Measurements from ENCODE around the gene KCTD2. TPM values are rescaled to one million over a fixed set of nuclear protein-coding genes. Genes with fewer than 3 reads are reported as not detected.

KCTD2 gene
- total and polyA plus RNA-seq, 8 donors: 20.6 to 32.0 (median 27.0) TPM

DNA sequence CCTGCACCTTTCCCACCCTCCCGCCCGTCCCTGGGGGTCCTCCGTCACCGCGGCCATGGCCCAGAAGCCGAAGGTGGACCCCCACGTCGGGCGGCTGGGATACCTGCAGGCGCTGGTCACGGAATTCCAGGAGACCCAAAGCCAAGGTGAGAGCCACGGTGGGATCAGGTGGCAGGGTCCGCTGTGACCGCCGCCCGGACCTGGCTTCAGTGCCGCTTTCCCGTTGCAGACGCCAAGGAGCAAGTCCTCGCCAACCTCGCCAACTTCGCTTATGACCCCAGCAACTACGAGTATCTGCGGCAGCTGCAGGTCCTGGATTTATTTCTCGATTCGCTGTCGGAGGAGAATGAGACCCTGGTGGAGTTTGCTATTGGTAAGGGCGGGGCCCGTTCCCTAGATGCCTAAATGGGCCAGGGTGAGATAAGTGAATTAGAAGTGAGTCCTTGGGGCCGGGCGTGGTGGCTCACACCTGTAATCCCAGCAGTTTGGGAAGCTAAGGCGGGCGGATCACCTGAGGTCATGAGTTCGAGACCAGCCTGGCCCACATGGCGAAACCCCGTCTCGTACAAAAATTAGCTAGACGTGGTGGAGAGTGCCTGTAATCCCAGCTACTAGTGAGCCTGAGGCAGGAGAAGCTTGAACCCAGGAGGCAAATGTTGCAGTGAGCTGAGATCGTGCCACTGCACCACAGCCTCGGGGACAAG, 63.4 kb downstream of the KCTD2 start:
- peak overlapping the region; percentile 81 to 87 for H3K4me3 ChIP-seq
- peak; percentile 2 for ATAC-seq
- DNase-seq: no peak
- intact Hi-C loops (cut with DNase I): loop anchor here in 1 of 2 donors (10.0 kb wide), 2 partner anchors 64 to 94 kb away; partner anchors contain the start of gene NUP85
- H3K27me3 ChIP-seq: no peaks in the 10 kb centered on the region
- no peaks in the 10 kb centered on the region for H3K9me3 ChIP-seq
- TF ChIP-seq, protein P1, sequence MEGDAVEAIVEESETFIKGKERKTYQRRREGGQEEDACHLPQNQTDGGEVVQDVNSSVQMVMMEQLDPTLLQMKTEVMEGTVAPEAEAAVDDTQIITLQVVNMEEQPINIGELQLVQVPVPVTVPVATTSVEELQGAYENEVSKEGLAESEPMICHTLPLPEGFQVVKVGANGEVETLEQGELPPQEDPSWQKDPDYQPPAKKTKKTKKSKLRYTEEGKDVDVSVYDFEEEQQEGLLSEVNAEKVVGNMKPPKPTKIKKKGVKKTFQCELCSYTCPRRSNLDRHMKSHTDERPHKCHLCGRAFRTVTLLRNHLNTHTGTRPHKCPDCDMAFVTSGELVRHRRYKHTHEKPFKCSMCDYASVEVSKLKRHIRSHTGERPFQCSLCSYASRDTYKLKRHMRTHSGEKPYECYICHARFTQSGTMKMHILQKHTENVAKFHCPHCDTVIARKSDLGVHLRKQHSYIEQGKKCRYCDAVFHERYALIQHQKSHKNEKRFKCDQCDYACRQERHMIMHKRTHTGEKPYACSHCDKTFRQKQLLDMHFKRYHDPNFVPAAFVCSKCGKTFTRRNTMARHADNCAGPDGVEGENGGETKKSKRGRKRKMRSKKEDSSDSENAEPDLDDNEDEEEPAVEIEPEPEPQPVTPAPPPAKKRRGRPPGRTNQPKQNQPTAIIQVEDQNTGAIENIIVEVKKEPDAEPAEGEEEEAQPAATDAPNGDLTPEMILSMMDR (IDR thresholded peaks at IDR 0.05): no peak
- peaks cover 22 to 66% of the 10 kb centered on the region in 2 donors for H3K4me1 ChIP-seq
- H3K36me3 ChIP-seq: peaks cover 0 to 5% of the 10 kb centered on the region in 2 donors
- peak overlapping the region; percentile 69 to 84 for H3K27ac ChIP-seq

DNA sequence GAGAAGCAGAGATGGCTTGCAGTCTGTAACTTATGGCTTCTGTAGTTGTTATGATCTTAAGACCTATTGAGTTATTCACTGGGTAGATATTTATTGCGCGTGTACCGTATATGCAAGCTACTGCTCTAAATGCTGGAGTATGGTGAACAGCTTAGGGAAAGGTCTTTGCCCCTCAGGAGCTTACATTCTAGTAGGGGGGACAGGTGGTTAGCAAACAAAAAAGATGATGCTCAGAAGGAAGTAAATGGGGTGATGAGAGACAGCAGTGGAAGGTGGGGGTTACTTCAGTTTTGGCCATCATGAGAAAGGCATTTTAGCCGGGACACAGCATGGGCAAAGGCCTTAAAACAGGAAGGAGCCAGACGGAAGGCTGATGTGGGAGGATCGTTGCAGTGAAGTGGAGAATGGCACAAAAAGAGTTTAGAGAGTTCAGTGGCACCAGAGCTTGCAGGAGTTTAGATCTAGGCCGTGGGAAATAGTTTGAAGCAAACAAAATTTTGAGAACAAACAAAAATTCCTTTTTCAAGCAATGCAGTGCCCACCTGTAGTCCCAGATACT, 64.8 kb downstream of the KCTD2 start:
- TF ChIP-seq, protein P1 (IDR thresholded peaks at IDR 0.05): no peak
- H3K27me3 ChIP-seq: no peaks in the 10 kb centered on the region
- H3K4me3 ChIP-seq: peak overlapping the region in 1 of 2 donors; percentile 81
- ATAC-seq (no peak), DNase-seq (no peak)
- H3K27ac ChIP-seq: peak overlapping the region in 1 of 2 donors; percentile 28
- H3K36me3 ChIP-seq: peaks cover 0 to 14% of the 10 kb centered on the region in 2 donors
- H3K4me1 ChIP-seq: peaks cover 22 to 71% of the 10 kb centered on the region in 2 donors
- H3K9me3 ChIP-seq: no peaks in the 10 kb centered on the region
- intact Hi-C loops (cut with DNase I): loop anchor here in 1 of 2 donors (10.0 kb wide), 2 partner anchors 63 to 93 kb away; partner anchors contain the start of gene NUP85

DNA sequence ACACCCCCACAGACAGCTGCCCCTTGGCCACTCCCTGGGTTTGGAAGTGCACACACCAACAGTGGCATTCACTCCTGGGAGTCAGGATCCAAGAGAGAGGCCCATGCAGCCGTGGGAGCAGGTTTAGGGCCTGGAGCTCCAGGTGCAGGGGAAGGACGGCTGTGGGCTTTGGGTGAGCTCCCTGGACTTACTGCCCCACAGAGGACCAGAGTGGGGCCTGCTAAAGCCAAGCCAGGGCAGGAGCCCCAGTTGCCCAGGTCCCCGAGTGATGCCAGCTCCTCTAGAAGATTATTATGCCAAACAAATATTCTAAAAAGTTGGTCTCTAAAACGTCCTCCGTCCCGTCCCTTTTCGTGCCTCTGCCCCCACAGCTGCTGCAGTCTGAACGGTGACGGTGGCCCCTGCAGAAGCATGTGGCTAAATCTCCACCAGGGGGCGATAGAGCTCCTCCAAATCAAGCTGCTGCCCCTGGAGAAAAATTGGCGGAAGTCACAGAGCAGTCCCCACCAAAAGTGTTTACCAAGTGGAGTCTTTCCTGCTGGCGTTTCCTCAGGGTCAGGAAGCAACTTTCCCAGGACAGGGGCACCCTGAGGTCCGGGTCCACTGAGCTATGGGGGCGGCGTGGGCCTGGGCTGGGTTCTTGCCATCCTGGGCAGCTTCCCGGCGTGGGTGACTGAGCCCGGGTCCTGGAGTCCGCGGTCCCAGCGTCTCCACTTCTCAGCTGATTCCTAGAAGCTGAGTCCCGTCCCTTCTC, 67.0 kb downstream of the KCTD2 start:
- H3K27ac ChIP-seq: peak overlapping the region; percentile 88 to 91
- peaks cover 20 to 67% of the 10 kb centered on the region in 2 donors for H3K4me1 ChIP-seq
- TF ChIP-seq, protein P1 (IDR thresholded peaks at IDR 0.05): peak; percentile 88 to 98
- H3K36me3 ChIP-seq: peaks cover 0 to 21% of the 10 kb centered on the region in 2 donors
- no peaks in the 10 kb centered on the region for H3K9me3 ChIP-seq
- intact Hi-C loops (cut with DNase I): loop anchor here in 1 of 2 donors (10.0 kb wide), 2 partner anchors 61 to 91 kb away; partner anchors contain the start of gene NUP85
- no peaks in the 10 kb centered on the region for H3K27me3 ChIP-seq
- DNase-seq (peak; percentile 87 to 96 (median 92)), ATAC-seq (peak; percentile 82)
- peak overlapping the region; percentile 36 to 50 for H3K4me3 ChIP-seq

- peaks cover 17 to 61% of the 10 kb centered on the region in 2 donors for H3K4me1 ChIP-seq
- H3K27ac ChIP-seq: peak overlapping the region; percentile 88 to 91
- ATAC-seq (no peak), DNase-seq (no peak)
- peaks cover 0 to 22% of the 10 kb centered on the region in 2 donors for H3K36me3 ChIP-seq
- TF ChIP-seq, protein P1 (IDR thresholded peaks at IDR 0.05): no peak
- intact Hi-C loops (cut with DNase I): loop anchor here in 1 of 2 donors (10.0 kb wide), 2 partner anchors 60 to 90 kb away; partner anchors contain the start of gene NUP85
- H3K9me3 ChIP-seq: no peaks in the 10 kb centered on the region
- H3K27me3 ChIP-seq: no peaks in the 10 kb centered on the region
- peak overlapping the region; percentile 36 to 50 for H3K4me3 ChIP-seq
These were observed 67.7 kb downstream of the KCTD2 start for GRCh38 chr17:75114552-75115314.

Other genes starting within 250 kb of the KCTD2 start
- gene GRIN2C, start 187.3 kb upstream of the KCTD2 start, total RNA-seq: under 1 TPM in 1 of 2 donors, not detected in 1; 0.26 TPM
- gene GRIN2C, start 187.3 kb upstream of the KCTD2 start, polyA plus RNA-seq (ENCODE audit: insufficient read length in 6 of 6): under 1 TPM; 0.15 to 0.43 (median 0.26) TPM
- gene FDXR, start 174.2 kb upstream of the KCTD2 start, total RNA-seq: 10 to 100 TPM in 1 of 2 donors, 1 to 10 TPM in 1; 7.7 to 17.2 TPM
- gene FDXR, start 174.2 kb upstream of the KCTD2 start, polyA plus RNA-seq (ENCODE audit: insufficient read length in 6 of 6): 1 to 10 TPM; 5.3 to 7.8 (median 6.2) TPM
- gene FADS6, start 153.6 kb upstream of the KCTD2 start, total RNA-seq: not detected
- under 1 TPM in 5 of 6 donors, not detected in 1; 0.07 to 0.28 (median 0.15) TPM for gene FADS6, start 153.6 kb upstream of the KCTD2 start, polyA plus RNA-seq (ENCODE audit: insufficient read length in 6 of 6)
- not detected for gene USH1G, start 124.0 kb upstream of the KCTD2 start, total RNA-seq
- gene USH1G, start 124.0 kb upstream of the KCTD2 start, polyA plus RNA-seq (ENCODE audit: insufficient read length in 6 of 6): under 1 TPM in 5 of 6 donors, not detected in 1; 0.06 to 0.13 (median 0.12) TPM
- not detected for gene OTOP2, start 123.0 kb upstream of the KCTD2 start, total RNA-seq
- gene OTOP2, start 123.0 kb upstream of the KCTD2 start, polyA plus RNA-seq (ENCODE audit: insufficient read length in 6 of 6): not detected
- gene OTOP3, start 111.3 kb upstream of the KCTD2 start, total RNA-seq: not detected
- gene OTOP3, start 111.3 kb upstream of the KCTD2 start, polyA plus RNA-seq (ENCODE audit: insufficient read length in 6 of 6): not detected
- gene HID1, start 74.5 kb upstream of the KCTD2 start, total RNA-seq: 10 to 100 TPM; 32.1 to 39.7 TPM
- gene HID1, start 74.5 kb upstream of the KCTD2 start, polyA plus RNA-seq (ENCODE audit: insufficient read length in 6 of 6): 10 to 100 TPM; 58.0 to 75.8 (median 67.2) TPM
- gene CDR2L, start 59.6 kb upstream of the KCTD2 start, total RNA-seq: 10 to 100 TPM; 22.9 to 41.2 TPM
- 10 to 100 TPM; 10.3 to 17.8 (median 13.8) TPM for gene CDR2L, start 59.6 kb upstream of the KCTD2 start, polyA plus RNA-seq (ENCODE audit: insufficient read length in 6 of 6)
- 10 to 100 TPM; 25.7 to 32.8 TPM for gene MRPL58, start 34.6 kb upstream of the KCTD2 start, total RNA-seq
- 10 to 100 TPM; 18.8 to 25.1 (median 21.0) TPM for gene MRPL58, start 34.6 kb upstream of the KCTD2 start, polyA plus RNA-seq (ENCODE audit: insufficient read length in 6 of 6)
- gene ATP5PD, start 256 bp upstream of the KCTD2 start, total RNA-seq: 100 to 1,000 TPM; 203 to 215 TPM
- 100 to 1,000 TPM; 199 to 237 (median 213) TPM for gene ATP5PD, start 256 bp upstream of the KCTD2 start, polyA plus RNA-seq (ENCODE audit: insufficient read length in 6 of 6)
- 10 to 100 TPM; 36.8 to 45.1 TPM for gene SLC16A5, start 40.7 kb downstream of the KCTD2 start, total RNA-seq
- 10 to 100 TPM; 18.5 to 26.8 (median 23.0) TPM for gene SLC16A5, start 40.7 kb downstream of the KCTD2 start, polyA plus RNA-seq (ENCODE audit: insufficient read length in 6 of 6)
- gene ARMC7, start 62.7 kb downstream of the KCTD2 start, total RNA-seq: 10 to 100 TPM; 18.3 to 19.3 TPM
- gene ARMC7, start 62.7 kb downstream of the KCTD2 start, polyA plus RNA-seq (ENCODE audit: insufficient read length in 6 of 6): 10 to 100 TPM; 13.2 to 15.5 (median 14.8) TPM
- gene NT5C, start 84.5 kb downstream of the KCTD2 start, total RNA-seq: 10 to 100 TPM; 26.0 to 39.9 TPM
- 10 to 100 TPM; 37.6 to 56.2 (median 45.9) TPM for gene NT5C, start 84.5 kb downstream of the KCTD2 start, polyA plus RNA-seq (ENCODE audit: insufficient read length in 6 of 6)
- gene JPT1, start 107.3 kb downstream of the KCTD2 start, total RNA-seq: 10 to 100 TPM; 65.0 to 97.8 TPM
- 100 to 1,000 TPM in 1 of 6 donors, 10 to 100 TPM in 5; 71.4 to 115 (median 87.9) TPM for gene JPT1, start 107.3 kb downstream of the KCTD2 start, polyA plus RNA-seq (ENCODE audit: insufficient read length in 6 of 6)
- 100 to 1,000 TPM; 321 to 344 TPM for gene SUMO2, start 135.7 kb downstream of the KCTD2 start, total RNA-seq
- gene SUMO2, start 135.7 kb downstream of the KCTD2 start, polyA plus RNA-seq (ENCODE audit: insufficient read length in 6 of 6): 100 to 1,000 TPM; 607 to 735 (median 686) TPM
- gene NUP85, start 158.5 kb downstream of the KCTD2 start, total RNA-seq: 10 to 100 TPM; 53.3 to 72.1 TPM
- gene NUP85, start 158.5 kb downstream of the KCTD2 start, polyA plus RNA-seq (ENCODE audit: insufficient read length in 6 of 6): 100 to 1,000 TPM in 1 of 6 donors, 10 to 100 TPM in 5; 73.3 to 101 (median 79.7) TPM
- 10 to 100 TPM; 46.2 to 54.7 TPM for gene GGA3, start 214.4 kb downstream of the KCTD2 start, total RNA-seq
- gene GGA3, start 214.4 kb downstream of the KCTD2 start, polyA plus RNA-seq (ENCODE audit: insufficient read length in 6 of 6): 10 to 100 TPM; 41.2 to 49.4 (median 44.0) TPM
- gene MRPS7, start 214.7 kb downstream of the KCTD2 start, total RNA-seq: 10 to 100 TPM; 41.0 to 41.6 TPM
- gene MRPS7, start 214.7 kb downstream of the KCTD2 start, polyA plus RNA-seq (ENCODE audit: insufficient read length in 6 of 6): 10 to 100 TPM; 55.8 to 70.4 (median 58.7) TPM
- gene MIF4GD, start 224.0 kb downstream of the KCTD2 start, total RNA-seq: 10 to 100 TPM; 22.6 to 25.4 TPM
- 10 to 100 TPM; 12.7 to 17.2 (median 14.7) TPM for gene MIF4GD, start 224.0 kb downstream of the KCTD2 start, polyA plus RNA-seq (ENCODE audit: insufficient read length in 6 of 6)
- 10 to 100 TPM; 17.7 to 29.7 TPM for gene SLC25A19, start 242.2 kb downstream of the KCTD2 start, total RNA-seq
- 1 to 10 TPM; 5.9 to 8.1 (median 6.9) TPM for gene SLC25A19, start 242.2 kb downstream of the KCTD2 start, polyA plus RNA-seq (ENCODE audit: insufficient read length in 6 of 6)